ENCODE results near the gene SCARB2. TPM values are rescaled to one million over a fixed set of nuclear protein-coding genes. Genes with fewer than 3 reads are reported as not detected.

The SCARB2 gene
- total RNA-seq, 1 donor from 2014 or later = 213 TPM

- DNase-seq (ENCODE audit: low spot score) = no peak
Observed at GRCh38 chr4:76226418-76226817, 12.8 kb upstream of the SCARB2 start.

DNA sequence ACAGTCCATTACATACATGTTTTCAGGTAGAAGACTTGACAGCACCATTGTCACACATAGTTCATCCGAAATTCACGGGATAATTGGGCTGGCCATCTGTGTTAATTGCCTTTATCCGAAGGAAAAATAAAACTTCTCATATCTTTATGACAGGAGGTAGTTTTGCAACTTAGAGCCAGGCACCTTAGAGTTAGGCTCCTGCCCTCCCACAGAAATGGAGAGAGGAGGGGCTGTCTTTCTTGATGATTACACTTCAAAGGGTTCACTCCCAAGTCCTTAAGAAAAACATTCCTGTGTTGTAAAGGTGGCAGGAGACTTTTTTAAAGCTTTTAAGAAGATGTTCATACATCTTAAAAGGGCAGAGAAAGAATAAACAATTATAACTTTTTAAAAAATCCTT is 10.5 kb upstream of the SCARB2 start:
- DNase-seq (ENCODE audit: low spot score) = no peak

GRCh38 chr4:76219299-76220055 is 5.9 kb upstream of the SCARB2 start:
- DNase-seq (ENCODE audit: low spot score) = peak; percentile 39

DNA sequence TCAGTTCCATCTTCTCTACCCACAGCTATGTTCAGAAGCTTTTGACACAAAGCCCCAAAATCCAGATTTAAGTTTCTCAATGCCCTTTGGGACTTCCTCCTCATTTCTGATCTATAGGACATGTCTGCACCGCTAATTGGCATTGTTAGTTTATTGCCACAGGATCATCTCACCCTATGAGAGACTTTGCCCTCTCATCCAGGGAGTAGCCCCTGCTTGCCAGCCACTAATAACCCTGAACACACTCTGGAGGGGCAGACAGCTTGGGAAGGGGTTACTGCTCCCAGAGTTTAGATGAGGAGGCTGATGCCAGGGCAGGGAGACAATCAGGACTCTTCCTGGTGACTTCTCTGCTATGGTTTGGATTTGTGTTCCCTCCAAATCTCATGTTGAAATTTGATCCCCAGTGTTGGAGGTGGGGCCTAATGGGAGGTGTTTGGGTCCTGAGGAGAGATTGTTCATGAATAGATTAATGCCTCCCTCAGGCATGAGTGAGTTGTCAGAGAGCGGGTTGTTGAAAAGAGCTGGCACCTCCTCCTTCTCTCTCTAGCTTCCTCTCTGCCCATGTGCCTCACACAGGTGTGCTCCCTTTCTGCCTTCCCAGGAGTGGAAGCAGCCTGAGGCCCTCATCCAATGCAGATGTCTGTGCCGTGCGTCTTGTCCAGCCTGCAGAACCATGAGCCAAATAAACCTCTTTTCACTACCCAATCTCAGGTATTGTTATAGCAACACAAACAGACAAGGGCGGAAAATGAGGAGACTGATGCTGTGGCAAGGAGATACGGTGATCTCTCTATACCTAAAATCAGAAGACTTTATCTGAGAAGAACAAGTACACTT is 3.6 kb upstream of the SCARB2 start:
- DNase-seq (ENCODE audit: low spot score) = no peak

DNA sequence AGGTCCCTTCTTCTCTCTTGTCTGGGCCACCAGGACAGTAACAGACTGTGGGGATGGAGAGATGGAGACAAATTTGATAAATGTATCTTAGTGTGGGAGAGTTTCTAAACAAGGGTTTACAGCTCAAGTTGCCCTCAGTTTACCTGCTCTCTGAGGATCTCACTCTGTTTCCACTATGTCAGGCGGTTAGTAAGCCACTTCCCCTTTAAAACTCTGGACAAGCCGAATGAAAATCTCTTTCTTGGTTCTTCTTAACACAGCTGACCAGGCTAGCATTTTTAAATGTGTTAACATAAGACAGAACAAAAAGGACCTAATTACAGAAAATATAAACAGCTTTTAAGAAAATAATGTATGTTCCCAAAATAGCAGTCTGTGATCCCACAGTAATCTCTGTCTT is 2.9 kb upstream of the SCARB2 start:
- DNase-seq (ENCODE audit: low spot score) = no peak

- DNase-seq (ENCODE audit: low spot score) = no peak
Observed at GRCh38 chr4:76215077-76215476, 1.5 kb upstream of the SCARB2 start.

DNA sequence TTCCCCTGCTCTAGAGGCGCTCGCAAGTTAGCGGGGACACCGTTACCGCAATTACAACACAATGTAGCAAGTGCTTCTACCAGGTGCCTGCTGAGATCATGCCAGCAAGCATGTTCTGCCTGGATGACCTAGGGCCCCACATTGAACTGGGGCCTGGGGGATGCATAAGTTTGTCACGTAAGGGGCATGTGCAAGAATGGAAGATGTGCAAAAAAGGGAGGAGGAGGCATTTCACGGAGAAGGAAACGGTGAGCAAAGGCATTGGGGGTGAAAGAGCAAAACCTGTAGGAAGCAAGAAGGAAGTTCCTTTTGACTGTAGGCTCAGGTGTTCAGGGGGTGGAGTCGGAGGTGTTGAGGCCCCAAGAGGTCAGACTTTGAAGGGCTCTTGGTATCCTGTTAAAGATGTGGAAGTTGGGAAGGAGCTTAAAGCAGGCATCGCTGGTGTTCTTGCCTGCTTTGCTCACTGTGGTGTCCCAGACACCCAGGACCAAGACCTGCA is 602 bp upstream of the SCARB2 start:
- no peak for DNase-seq (ENCODE audit: low spot score)

- no peak for DNase-seq (ENCODE audit: low spot score)
Observed at GRCh38 chr4:76212851-76213414, 691 bp downstream of the SCARB2 start.

- DNase-seq (ENCODE audit: low spot score) = no peak
Observed at GRCh38 chr4:76211769-76212708, 1.6 kb downstream of the SCARB2 start.

DNA sequence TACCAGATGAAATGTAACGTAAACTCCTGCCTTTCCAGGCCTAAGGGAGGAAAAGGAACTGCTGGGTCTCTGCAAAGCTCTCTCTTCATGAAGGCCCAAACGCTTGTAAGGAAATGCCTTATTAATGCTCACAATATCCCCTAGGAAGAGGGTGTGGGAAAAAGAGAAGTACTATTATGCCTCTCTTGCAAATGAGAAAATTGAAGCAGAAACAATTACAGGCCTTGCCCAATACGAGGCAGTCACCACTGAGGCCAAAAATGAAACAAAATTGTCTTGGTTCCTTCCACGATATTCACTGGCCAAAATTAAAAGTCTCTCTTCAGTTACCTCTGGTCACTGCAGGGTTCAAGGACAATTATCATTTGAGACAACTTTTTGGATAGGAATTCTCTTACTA is 3.2 kb downstream of the SCARB2 start:
- no peak for DNase-seq (ENCODE audit: low spot score)

DNA sequence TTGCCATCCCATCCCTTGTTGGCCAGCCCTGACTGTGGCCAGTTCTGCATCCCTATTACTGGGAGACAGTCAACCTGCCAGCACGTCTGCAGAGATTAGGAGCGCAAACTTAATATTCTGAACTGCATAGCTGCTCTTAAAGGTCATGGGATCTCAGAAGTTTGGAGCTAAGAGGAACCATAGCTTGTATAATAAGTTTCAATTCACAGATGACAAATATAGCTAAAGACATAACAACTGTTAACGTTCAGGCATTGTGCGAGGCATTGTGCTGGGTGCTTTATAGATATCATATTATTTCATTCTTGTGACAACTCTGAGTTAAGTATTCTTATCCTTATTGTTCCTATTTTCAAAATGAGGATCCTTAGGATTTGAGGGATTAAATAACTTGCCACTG is 3.7 kb downstream of the SCARB2 start:
- DNase-seq (ENCODE audit: low spot score) = no peak

- peak; percentile 84 for DNase-seq (ENCODE audit: low spot score)
Observed at GRCh38 chr4:76208005-76208765, 5.4 kb downstream of the SCARB2 start.

DNA sequence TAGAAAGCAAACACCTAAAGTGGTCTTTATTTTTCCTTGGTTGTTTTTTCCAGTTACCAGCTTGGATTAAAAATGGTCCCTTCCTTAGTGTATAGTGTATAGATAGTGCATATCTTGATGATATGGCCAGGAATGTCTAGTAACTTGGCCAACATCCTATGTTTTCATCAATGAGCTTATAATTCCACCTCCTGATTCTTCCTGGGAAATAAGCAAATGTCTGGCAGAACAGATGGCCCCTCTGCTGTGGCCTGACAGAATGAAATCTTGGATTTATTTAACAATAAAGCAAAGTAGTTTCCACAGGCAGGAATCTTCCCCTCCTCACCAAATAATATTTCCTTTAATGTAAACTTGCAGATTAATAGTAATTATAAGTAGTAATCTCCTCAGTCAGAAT is 6.1 kb downstream of the SCARB2 start:
- no peak for DNase-seq (ENCODE audit: low spot score)

DNA sequence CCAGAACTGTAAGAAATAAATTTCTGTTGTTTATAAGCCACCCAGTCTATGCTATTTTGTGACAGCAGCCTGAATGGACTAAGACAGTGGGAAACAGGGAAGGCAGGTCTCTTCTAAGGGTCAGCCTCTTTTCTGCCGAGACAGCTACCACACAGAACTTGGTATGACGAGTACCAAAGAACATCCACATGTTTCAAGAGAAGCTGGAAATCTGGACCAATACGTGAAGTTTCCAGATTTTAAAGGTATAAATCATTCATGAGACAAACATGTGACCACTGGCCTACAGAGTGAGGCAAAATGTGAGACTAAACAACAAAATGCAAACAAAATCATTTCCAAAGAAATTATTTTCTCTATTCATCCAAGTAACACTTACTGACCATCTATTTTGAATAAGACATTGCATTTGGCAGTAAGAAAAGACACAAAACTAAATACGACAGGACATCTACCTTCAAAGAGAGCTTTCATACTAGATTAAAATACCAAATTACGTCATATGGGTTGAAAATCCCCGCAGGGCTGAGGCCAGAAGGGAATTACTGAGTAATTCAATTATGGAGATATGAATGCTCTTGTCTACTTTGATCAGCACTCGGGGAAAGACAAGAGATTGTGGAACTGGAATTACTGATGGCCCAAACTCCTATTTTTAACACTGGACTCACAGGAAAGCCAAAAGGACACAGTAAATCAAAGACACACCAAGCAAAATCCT is 7.2 kb downstream of the SCARB2 start:
- DNase-seq (ENCODE audit: low spot score) = no peak

DNA sequence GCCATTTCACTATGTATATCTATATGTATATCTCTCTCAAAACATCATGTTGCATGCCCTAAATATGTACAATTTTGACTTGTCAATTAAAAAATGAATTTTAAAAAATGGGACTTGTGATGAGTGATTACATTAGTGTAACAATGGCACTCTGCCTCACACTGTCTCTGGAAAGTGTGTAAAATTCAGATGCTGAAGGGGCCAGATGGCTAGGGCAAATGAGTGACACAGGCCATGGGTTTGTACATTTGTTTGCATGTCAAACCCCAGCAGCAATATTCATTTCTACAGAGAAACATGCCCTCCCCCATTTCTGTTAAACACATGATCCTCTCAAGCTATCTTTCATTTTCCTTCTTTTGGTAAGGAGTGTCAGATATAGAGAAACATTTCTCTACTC is 8.1 kb downstream of the SCARB2 start:
- no peak for DNase-seq (ENCODE audit: low spot score)

GRCh38 chr4:76204936-76205335 is 8.7 kb downstream of the SCARB2 start:
- DNase-seq (ENCODE audit: low spot score) = no peak

DNA sequence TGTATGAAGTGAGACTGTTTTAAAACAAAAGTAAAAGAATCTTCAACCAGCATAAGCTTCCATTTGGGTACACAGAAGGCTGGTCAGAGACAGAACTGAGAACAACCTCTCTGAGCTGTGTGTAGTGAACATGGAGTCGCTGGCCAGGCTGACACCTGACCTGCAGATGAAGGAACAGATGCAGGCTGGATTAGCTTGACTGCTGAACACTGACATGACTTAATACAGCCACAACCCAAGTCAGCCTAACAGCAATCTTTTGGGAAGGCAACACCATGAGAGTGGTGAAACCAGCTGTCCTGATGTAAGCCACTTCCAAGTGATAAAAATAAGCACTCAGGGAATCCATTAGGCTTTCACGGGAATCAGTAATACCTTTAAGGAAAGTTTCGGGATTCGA is 10.1 kb downstream of the SCARB2 start:
- DNase-seq (ENCODE audit: low spot score) = no peak

GRCh38 chr4:76201276-76201675 is 12.3 kb downstream of the SCARB2 start:
- DNase-seq (ENCODE audit: low spot score) = no peak

DNA sequence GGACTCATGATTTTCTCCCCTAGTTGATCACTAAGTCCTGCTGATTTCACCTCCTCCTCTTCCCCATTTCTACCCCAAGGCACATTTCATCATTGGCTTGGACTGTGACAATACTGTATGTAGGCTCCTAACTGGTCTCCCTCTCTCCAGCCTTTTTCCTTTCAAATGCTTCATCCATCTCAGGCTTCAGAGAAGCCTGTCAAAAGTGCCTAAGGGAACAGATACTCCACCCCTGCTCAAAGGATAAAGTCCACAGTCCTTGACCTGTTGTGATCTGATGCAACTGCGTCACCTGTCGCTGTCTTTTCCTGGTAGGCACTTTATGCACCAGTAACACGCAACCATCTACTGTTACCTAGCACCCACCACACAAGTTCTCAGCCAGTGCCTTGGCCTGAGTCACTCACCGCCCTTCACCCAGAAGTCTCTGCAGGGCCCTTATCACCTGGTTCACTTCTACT is 12.8 kb downstream of the SCARB2 start:
- DNase-seq (ENCODE audit: low spot score) = peak; percentile 66

DNA sequence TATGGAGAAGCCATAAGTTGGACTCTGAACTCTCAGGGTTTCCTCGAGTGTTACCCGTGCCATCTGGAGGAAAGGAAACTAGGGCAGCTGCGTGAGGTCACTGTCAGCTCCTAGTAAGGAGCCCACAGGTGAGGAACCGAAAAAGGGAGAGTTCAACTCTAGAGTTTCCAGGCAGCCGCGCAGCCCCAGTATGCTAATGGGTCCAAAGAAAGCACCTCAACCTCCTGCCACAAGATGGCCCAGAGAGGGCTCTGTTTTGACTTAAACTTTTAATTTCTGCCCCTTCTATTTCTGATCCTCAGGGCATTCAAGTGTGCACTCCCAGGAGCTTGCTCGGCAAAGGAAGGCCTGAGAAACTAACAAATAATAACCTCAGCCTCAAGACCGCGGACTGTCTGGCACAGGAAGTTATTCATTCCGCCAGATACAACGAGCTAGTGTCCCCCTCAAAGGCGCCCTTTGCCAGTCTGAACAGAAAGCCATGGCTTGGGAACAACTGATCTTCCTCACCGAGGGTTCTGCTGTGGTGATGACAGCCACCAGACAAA is 13.9 kb downstream of the SCARB2 start:
- DNase-seq (ENCODE audit: low spot score) = peak; percentile 69
